Skeletal muscle cell (primary cell): ENCODE measurements around the gene PLCD3.

Experiments
- DNase-seq: peaks from one replicate; pipeline ENCODE4 v3.0.0-alpha.2; 2010; ENCODE audit warnings: low read depth
- H3K4me3 ChIP-seq: 2 replicates; pipeline ENCODE4 v1.5.1; 2011; ENCODE audit warnings: low read depth, mild to moderate bottlenecking, control low read depth, low read length, moderate library complexity

Gene PLCD3, protein sequence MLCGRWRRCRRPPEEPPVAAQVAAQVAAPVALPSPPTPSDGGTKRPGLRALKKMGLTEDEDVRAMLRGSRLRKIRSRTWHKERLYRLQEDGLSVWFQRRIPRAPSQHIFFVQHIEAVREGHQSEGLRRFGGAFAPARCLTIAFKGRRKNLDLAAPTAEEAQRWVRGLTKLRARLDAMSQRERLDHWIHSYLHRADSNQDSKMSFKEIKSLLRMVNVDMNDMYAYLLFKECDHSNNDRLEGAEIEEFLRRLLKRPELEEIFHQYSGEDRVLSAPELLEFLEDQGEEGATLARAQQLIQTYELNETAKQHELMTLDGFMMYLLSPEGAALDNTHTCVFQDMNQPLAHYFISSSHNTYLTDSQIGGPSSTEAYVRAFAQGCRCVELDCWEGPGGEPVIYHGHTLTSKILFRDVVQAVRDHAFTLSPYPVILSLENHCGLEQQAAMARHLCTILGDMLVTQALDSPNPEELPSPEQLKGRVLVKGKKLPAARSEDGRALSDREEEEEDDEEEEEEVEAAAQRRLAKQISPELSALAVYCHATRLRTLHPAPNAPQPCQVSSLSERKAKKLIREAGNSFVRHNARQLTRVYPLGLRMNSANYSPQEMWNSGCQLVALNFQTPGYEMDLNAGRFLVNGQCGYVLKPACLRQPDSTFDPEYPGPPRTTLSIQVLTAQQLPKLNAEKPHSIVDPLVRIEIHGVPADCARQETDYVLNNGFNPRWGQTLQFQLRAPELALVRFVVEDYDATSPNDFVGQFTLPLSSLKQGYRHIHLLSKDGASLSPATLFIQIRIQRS

DNA sequence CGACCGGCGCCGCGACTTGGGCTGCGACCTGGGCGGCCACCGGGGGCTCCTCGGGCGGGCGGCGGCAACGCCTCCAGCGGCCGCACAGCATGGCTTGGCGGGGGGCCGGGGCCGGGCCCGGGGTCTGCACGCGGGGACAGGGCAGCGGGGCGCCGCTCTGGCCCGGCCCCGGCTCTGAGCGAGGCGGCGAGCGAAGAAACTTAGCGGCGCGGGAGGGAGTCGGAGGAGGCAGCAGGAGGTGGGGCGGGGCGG lies at the start of gene PLCD3:
Gene PLCD3, minus strand, starts transcription at position 196 of the 252 bp plus-strand sequence. Its CDS starts 105 bp downstream, at position 91.
- DNase-seq: no peak

DNA sequence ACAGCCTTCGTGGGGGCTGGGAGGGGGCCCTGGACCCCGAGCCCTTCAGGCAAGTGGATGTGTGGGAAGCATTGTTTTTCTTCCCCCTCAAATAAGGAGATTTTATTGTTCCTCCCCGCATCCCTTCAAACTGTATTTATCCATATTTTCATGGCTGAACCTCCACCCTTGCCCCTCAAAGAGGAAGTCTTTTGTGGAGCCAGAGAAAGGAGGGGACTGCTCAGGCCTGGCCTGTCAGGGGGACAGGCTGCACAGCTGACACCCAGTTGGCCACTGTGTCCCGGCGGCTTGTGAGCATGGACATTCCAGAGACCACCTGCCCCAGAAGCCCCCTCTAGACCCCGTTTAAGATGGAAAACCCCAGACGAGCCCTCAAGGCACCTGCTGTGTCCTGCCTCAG lies 45.2 kb upstream of the PLCD3 start:
- DNase-seq: no peak

More for the DNA sequence above, at the start of gene PLCD3:
- peak within 1 kb of the TSS; percentile 88 for H3K4me3 ChIP-seq

DNA sequence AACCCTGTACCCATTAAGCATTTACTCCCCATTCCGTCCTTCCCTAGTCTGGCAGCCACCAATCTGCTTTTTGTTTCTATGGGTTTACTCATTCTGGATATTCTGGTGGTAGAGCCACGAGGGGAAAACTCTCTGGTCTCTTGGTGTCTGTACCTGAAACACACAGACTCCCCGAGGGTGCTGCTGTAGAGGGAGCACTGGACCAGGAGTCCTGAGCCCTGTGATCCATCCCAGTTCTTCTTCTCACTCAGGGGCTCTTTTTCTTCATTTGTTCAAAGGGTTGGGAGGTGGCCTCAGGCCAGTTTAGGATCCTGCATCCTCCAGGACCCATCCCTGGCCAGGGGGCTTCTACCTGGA lies 43.4 kb upstream of the PLCD3 start:
- H3K4me3 ChIP-seq: no peak overlapping the region
- no peak for DNase-seq

More for the DNA sequence above, 45.2 kb upstream of the PLCD3 start:
- no peak overlapping the region for H3K4me3 ChIP-seq

DNA sequence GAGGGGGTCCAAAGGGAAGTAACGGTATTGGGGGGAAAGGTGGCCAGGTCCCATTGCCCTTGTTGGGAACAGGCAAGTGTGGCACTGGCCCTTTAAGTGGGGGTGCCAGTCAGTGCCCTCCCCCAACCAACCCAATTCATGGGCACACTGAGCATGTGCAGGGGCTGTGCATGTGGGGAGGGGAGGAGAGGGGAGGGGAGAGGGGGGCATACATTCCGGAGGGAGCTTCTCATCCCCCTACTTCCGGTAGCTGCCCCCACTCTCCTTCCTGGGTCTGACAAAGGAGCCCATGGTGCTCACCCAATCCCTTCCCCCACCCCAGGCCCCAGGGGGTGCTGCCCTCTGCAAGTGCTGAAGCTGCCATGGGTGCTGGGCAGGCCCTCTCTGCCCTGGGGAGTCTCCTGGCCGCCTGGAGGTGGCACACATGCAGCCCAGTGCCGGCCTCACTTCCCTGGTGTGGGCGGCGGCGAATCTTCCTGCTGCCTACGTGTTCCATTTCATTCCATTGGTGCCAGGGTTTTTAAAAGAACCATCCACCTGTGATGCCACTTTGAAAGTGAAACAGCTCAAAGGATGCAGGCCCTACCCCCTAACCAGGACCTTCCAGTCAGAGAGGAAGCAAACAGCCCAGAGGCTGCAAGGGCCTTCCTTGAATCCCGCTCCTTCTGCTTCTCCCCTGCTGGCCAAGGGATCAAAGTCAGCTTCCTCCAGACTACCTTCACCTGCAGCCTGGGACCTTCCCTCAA lies 40.4 kb upstream of the PLCD3 start:
- H3K4me3 ChIP-seq: no peak overlapping the region
- no peak for DNase-seq

DNA sequence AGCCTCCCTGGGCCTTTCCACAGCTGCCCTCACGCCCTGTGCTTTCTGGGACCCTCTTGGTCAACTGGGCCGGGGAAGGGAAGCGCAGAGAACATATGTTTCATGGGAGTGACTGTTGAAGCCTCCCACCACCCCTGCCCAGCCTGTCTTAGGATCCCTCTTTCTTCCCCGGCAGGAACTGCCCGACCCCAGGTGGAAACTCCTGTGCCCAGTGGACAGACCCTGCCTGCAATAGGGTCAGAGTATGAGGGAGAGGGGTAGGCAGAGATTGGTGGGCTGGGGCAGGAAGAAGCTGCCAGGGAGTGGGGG lies 39.9 kb upstream of the PLCD3 start:
- DNase-seq: no peak
- H3K4me3 ChIP-seq: no peak overlapping the region

DNA sequence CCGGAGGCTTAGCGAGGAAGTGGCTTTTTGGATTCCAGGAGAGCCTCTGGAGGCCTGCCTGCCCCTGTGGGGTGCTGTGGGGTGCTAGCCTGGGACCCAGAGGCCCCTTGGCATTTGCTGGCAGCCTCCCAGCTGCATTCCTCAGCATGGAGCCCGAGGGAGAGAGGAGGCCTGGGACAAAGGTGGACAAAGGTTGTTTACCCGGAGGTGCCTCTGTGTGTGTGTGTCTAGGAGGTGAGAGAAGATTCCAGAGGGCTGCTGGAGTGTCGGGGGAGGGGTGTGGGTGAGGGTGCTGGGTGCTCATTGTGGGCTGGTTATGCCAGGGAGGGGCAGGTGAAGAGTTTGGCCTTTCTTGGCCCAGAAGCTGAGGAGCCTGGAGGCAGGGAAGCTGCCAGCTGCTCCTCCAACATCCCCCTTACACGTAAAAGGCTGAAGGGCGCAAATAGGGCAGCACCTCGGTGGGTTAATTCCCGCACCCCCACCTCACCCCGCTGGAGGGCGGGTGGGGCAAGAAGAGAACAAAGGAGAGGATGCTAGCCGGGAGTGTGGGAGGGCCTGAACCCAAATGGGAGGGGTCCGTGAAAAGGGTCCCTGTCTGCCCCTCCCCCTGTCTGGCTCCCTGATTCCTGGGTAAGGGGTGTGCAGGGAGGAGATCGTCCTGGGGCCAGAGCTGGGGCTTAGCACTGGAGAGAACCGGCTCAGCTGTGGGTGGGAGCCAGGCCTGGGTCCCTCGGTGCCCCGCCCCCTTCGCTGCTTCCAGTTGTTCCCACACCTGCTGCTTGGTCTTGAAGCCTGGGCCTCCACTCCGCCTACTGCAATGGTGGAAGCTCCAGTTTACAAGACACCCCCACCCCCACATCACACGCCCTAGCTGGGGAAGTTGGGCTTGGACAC lies 39.3 kb upstream of the PLCD3 start:
- peak; percentile 53 for DNase-seq

DNA sequence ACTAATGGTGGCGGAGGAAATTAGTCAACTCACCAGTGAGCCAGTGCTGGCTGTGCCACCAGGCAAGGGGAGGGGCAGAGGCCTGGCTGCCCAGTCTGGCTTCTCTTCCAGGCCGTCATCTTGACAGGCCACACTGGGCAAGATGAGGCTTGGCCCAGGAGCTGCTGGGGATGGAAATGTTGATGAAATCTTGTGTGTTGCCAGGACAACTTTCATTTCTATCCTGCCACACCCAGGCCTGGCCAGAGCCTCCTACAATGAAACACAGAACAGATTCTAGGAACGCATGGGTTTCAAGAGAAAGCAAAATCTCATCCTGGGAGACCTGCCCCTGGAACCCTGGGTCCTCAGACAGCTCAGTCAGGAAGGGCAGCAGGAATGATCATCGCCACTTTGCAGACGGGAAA lies 38.6 kb upstream of the PLCD3 start:
- no peak for DNase-seq
- H3K4me3 ChIP-seq: peak overlapping the region; percentile 11

More for the DNA sequence above, 39.3 kb upstream of the PLCD3 start:
- peak overlapping the region; percentile 11 for H3K4me3 ChIP-seq

DNA sequence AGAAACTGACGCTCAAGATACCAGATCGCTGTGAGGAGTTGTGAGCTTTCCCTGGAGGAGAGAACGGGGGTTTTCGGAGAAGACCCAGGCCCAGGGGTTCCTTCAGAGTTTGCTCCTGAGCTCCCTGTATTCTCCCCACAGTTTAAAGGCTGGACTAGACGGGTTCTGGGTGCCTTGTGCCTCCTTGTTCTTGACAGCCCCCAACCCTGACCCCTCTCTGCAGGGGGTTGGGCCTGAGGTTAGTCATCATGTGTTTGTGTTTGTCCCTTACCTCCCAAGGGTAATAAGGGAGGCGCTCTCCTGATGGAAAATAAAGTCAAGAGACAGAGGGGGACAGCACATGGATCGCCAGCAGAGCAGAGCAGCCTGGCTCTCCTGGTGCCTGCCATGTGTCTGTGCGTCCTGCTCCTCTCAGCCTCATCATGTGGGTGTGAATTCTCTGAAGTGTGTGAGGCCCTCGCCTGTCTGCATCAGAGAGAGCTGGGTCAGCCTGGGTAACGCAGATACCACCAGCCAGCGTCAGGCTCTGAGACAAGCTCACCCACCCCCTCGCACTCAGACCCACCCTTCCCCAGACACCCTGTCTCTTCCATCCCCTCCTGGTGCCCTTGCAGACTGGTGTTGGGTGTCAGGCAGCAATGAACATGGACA lies 38.1 kb upstream of the PLCD3 start:
- DNase-seq: no peak
- H3K4me3 ChIP-seq: no peak overlapping the region

DNA sequence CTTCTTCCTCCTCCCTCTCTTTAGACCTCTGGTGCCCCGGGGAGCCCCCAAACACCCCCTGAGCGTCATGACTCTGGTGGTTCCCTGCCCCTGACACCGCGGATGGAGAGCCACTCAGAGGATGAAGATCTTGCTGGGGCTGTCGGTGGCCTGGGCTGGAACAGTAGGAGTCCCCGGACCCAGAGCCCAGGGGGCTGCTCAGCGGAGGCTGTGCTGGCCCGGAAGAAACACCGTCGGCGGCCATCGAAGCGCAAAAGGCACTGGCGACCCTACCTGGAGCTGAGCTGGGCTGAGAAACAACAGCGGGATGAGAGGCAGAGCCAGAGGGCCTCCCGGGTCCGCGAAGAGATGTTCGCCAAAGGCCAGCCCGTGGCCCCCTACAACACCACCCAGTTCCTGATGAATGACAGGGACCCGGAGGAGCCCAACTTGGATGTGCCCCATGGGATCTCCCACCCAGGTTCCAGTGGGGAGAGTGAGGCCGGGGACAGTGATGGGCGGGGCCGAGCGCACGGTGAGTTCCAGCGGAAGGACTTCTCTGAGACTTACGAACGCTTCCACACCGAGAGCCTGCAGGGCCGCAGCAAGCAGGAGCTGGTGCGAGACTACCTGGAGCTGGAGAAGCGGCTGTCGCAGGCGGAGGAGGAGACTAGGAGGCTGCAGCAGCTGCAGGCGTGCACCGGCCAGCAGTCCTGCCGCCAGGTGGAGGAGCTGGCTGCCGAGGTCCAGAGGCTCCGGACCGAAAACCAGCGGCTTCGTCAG lies 36.9 kb upstream of the PLCD3 start:
- no peak for DNase-seq
- no peak overlapping the region for H3K4me3 ChIP-seq

DNA sequence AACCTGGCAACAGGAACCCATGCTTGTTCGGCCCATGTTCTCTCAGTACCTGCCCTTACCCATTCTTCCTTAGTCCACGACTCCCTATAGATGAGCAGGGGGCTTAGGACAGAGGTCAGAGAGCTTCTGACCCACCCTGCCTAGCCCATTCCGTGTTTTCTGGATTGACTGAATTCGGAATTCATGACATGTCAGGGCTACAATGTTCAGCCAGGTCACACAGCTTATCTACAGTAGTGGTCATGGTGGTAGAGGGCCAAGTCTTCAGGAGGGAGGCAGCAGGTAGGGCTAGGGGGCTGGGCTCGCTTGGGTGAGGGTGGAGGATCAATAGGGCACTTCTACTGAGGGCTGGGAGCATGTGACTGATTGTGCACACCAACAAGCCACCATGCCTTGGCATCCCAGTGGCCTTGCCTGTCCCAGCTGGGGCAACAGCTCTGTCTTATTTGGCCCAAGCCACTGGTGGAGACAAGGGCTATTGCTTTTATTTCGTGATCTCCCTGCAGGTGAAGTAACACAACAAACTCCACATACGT lies 32.5 kb upstream of the PLCD3 start:
- no peak overlapping the region for H3K4me3 ChIP-seq
- no peak for DNase-seq

DNA sequence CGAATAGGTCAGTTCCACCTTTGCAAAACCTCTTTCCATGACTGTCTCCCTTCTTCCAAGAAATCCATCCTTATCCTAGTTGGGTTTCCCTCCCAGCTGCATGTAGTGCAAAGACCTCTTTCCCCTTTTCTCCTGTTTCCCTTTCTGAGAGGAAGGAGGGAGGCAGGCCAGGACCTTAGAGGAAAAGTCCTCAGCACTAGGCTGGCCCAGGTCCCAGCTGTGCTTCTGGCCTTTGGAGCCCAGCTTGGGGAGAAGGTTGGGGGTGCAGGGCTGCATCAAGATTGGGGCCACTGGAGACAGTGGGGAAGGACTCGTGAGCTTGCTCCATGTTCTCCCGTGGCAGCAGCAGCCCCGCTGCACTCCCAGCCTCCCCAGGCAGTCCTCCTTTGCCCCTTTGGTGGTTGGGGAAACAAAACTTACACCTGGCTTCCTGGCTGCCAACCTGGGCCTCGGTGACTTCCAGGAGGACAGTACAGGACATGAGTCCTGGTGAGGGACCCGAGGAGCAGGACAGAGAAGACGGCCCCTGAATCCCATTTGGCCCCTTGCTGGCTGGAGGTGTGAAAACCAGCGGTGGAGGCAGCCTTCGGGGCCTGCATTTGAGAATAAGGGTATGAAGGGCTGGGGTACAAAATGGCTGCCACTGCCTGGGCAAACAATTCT lies 29.8 kb upstream of the PLCD3 start:
- peak overlapping the region; percentile 42 for H3K4me3 ChIP-seq
- DNase-seq: no peak

DNA sequence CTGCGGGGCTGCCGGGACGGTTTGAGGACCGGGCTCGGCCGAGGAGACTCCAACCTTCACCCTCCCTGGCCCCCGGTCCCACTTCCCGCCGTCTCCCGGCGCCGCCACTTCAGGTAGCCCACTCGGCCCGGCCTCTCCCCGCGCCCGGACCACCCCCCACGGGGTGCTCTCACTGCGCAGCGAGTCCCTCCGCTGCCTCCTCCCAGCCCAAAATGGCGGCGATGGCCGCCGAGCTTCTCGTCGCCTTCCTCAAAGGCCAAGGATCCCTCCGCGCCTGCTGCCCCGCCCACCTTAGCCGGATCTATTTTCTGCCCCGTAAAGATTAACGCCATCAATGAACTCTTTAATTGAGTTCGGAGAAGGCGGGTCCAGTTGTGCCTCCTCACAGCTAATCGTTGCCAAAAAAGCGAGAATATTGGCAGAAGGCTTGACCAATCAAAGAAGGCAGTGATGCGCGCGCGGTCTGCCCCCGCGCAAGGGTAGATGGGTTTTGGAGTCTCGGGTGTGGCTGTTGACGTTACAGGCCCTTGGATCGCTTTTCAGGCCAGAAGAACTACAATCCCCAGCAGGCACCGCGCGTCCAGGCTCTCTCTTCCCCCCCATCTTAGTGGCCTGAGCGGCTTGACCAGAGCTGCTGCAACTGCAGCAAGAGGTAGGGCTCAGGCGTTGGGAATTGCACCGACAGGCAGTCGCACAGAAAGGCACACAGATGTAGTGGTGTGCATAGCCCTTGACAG lies 29.1 kb upstream of the PLCD3 start, which contains the start of gene HEXIM2:
Gene HEXIM2, plus strand, starts transcription at position 588 of the 737 bp plus-strand sequence. CDS start 919 bp downstream, outside the sequence.
- peak within 1 kb of the TSS; percentile 91 for H3K4me3 ChIP-seq
- peak; percentile 99 for DNase-seq

DNA sequence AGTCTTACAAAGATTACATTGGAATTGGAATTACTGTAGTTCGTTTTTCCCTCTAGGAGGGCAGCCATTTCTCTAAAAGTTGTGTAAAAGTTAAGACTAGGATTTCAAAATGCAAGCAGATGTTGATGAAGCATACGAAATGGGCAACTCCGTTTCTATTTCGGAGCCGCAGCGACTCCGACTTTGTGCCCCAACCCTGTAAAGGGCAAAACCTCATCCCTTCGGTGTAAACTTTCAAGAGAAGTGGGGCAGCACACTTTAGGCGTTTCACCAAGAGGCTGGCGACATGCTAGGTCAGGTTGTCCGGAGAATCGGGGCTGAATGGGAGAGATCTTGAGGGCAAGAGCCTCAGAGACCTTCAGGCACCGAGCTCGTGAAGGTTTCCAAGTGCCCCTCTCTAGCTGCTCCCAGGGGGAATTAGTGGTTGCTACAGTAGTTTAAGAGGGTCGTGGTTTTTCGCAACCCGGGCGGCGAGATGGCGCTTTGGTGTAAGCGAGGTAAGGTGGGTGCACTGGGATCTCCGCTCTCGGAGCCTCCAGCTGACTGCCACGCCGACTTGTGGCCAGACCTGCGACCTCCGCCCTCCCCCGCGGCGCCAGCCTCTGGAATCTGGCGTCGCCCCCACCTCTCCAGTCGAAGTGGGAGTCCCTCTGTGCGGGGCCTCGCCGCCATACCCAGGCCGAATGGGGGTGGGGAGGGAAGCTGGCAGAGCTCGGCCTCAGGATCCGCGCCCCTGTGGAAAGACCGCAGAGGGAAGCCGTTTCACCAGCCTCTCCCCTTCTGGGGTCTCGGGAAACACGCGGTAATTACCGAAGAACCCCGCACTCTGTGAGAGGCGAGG lies 28.4 kb upstream of the PLCD3 start:
- no peak for DNase-seq
- peak overlapping the region; percentile 91 for H3K4me3 ChIP-seq

DNA sequence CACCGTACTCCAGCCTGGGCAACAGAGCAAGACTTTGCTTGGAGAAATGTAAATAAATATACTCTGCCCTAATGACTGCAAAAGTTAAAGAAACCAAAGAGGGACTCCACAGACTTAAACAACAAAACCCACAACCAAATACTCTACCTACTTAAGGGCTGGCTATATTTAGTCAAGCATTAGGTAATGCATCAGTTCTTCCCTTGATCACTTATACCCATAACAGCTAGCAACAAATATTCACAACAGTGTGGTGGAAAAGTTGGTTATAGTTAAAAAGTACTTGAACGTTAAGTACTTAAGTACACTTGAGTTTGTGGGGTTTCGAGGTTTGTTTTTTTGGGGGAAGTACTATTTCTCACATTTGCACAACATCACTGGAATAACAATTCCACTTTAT lies 23.9 kb upstream of the PLCD3 start:
- no peak for DNase-seq
- no peak overlapping the region for H3K4me3 ChIP-seq

DNA sequence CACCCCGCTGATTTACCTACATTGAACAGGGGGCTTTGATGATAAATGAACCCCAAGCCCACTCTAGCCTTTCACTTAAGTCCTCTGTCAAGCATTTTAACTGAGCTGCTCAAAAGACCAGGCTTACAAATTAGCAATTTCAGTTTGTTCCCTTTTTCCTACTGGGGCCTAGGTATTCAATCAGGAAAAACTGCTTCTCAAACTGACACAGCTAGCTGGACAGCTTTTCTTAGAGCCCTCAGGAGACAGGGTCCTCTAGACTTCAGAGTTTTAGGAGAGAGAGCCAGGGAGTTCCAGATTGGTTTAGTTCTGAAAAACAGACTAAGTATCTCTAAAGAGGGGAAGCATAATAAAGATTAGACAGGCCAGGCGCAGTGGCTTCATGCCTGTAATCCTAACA lies 23.2 kb upstream of the PLCD3 start:
- no peak overlapping the region for H3K4me3 ChIP-seq
- DNase-seq: no peak

DNA sequence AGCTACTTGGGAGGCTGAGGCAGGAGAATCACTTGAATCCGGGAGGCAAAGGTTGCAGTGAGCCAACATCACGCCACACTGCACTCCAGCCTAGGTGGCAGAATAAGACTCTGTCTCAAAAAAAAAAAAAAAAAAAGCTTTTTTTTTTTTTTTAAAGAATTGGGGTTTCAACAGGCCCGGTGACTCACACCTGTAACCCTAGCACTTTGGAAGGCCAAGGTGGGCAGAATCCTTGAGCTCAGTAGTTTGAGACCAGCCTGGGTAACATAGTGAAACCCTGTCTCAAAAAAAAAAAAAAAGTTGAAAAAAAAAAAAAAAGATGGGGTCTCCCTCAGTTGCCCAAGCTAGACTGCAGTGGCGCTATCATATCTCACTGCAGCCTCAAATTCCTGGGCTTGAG lies 22.7 kb upstream of the PLCD3 start:
- no peak for DNase-seq
- H3K4me3 ChIP-seq: no peak overlapping the region
